Hypothalamus (tissue), 51 donors: ENCODE data around the gene NMNAT2.
"Not testable (repeated sequence)": the region's sequence is repeated elsewhere in the genome, so short reads cannot be mapped to it uniquely, and the experiment has no call there.

Experiments
- DNase-seq, 51 donors: peaks; one replicate each; lab custom pipeline; 2025; lab: John Stamatoyannopoulos, UW

The NMNAT2 gene

GRCh38 chr1:183417772-183418491 is at the start of gene NMNAT2:
TSS of gene NMNAT2 (minus strand) at chr1:183418380. CDS start at chr1:183418267, 113 bp downstream.
- peak in 38 of 51 donors; percentile 1 to 84 (median 28) for DNase-seq

- no peak for DNase-seq
Observed at GRCh38 chr1:183467687-183468086, 49.5 kb upstream of the NMNAT2 start.

GRCh38 chr1:183466781-183467180 is 48.6 kb upstream of the NMNAT2 start:
- no peak for DNase-seq

GRCh38 chr1:183463566-183463965 is 45.4 kb upstream of the NMNAT2 start:
- no peak for DNase-seq

- DNase-seq = no peak
Observed at GRCh38 chr1:183461350-183461749, 43.2 kb upstream of the NMNAT2 start.

GRCh38 chr1:183460596-183460995 is 42.4 kb upstream of the NMNAT2 start:
- DNase-seq = no peak

GRCh38 chr1:183457449-183457848 is 39.3 kb upstream of the NMNAT2 start:
- DNase-seq = no peak

GRCh38 chr1:183456826-183457225 is 38.6 kb upstream of the NMNAT2 start:
- no peak for DNase-seq

GRCh38 chr1:183454377-183454776 is 36.2 kb upstream of the NMNAT2 start:
- DNase-seq = no peak

GRCh38 chr1:183450093-183450492 is 31.9 kb upstream of the NMNAT2 start:
- no peak for DNase-seq

- DNase-seq = no peak
Observed at GRCh38 chr1:183449223-183449770, 31.1 kb upstream of the NMNAT2 start.

GRCh38 chr1:183444243-183444642 is 26.1 kb upstream of the NMNAT2 start:
- DNase-seq = no peak

- no peak for DNase-seq
Observed at GRCh38 chr1:183443466-183443865, 25.3 kb upstream of the NMNAT2 start.

GRCh38 chr1:183443011-183443410 is 24.8 kb upstream of the NMNAT2 start:
- no peak for DNase-seq

- no peak for DNase-seq
Observed at GRCh38 chr1:183438060-183438459, 19.9 kb upstream of the NMNAT2 start.

- DNase-seq = no peak
Observed at GRCh38 chr1:183435497-183435896, 17.3 kb upstream of the NMNAT2 start.

GRCh38 chr1:183433703-183434102 is 15.5 kb upstream of the NMNAT2 start:
- DNase-seq = no peak

GRCh38 chr1:183432548-183432875 is 14.3 kb upstream of the NMNAT2 start:
- no peak for DNase-seq

GRCh38 chr1:183431840-183432547 is 13.8 kb upstream of the NMNAT2 start:
- DNase-seq = no peak

- not testable (repeated sequence) for DNase-seq
Observed at GRCh38 chr1:183427591-183427990, 9.4 kb upstream of the NMNAT2 start.

- DNase-seq = no peak
Observed at GRCh38 chr1:183424691-183425090, 6.5 kb upstream of the NMNAT2 start.

- DNase-seq = no peak
Observed at GRCh38 chr1:183423541-183423940, 5.4 kb upstream of the NMNAT2 start.
